CD4-positive, CD25-positive, alpha-beta regulatory T cell (primary cell): Measurements from ENCODE around the gene DDIAS. TPM values are rescaled to one million over a fixed set of nuclear protein-coding genes. Genes with fewer than 3 reads are reported as not detected.

Experiments
- ATAC-seq, 2 donors: fragments of 150-1000 bp; cut with Tn5 transposase; one replicate each; pipeline ENCODE4 v1.10.0; 2021; ENCODE audit warnings: low read depth in 2 of 2, moderate number of reproducible peaks in 2 of 2, moderate library complexity in 1 of 2
- DNase-seq, 3 donors: peaks; one replicate each; pipeline versions ENCODE4 v3.0.0 to v3.0.0-alpha.2; 2012 to 2022; ENCODE audit warnings: mixed read lengths in 1 of 3
- H3K27ac ChIP-seq: one replicate; pipeline ENCODE4 v1.7.0; 2013; ENCODE audit warnings: mild to moderate bottlenecking, low read length; ENCODE audit not compliant: insufficient read depth, poor library complexity, severe bottlenecking
- H3K27me3 ChIP-seq: one replicate; pipeline ENCODE4 v1.7.0; 2013; ENCODE audit warnings: low read length; ENCODE audit not compliant: control insufficient read depth, insufficient read depth
- H3K36me3 ChIP-seq: one replicate; pipeline ENCODE4 v1.7.0; 2013; ENCODE audit warnings: mild to moderate bottlenecking, low read length, moderate library complexity; ENCODE audit not compliant: control insufficient read depth, insufficient read depth
- H3K4me1 ChIP-seq: 2 replicates; pipeline ENCODE4 v1.7.0; 2013; ENCODE audit warnings: mild to moderate bottlenecking, low read length; ENCODE audit not compliant: insufficient read depth, control insufficient read depth, poor library complexity, severe bottlenecking
- H3K4me3 ChIP-seq: one replicate; pipeline ENCODE4 v1.7.0; 2013; ENCODE audit warnings: low read depth, mild to moderate bottlenecking, low read length, moderate library complexity
- H3K9me3 ChIP-seq, 2 experiments: 1 replicate in 1 of 2; 2 replicates in 1 of 2; pipeline ENCODE4 v1.7.0; 2013; ENCODE audit warnings: low read length in 2 of 2, mild to moderate bottlenecking in 1 of 2, moderate library complexity in 1 of 2; ENCODE audit not compliant: control insufficient read depth in 2 of 2
- H3K27ac Mint-ChIP-seq, 3 donors: one replicate each; pipeline ENCODE4 v1.8.0; 2020 to 2022; ENCODE audit warnings: mild to moderate bottlenecking in 3 of 3, mixed read lengths in 3 of 3, moderate library complexity in 2 of 3
- H3K27me3 Mint-ChIP-seq: one replicate; pipeline ENCODE4 v1.8.0; 2022; ENCODE audit warnings: mild to moderate bottlenecking, mixed read lengths
- H3K36me3 Mint-ChIP-seq: one replicate; pipeline ENCODE4 v1.8.0; 2020; ENCODE audit warnings: mixed read lengths
- H3K4me1 Mint-ChIP-seq, 4 donors: one replicate each; pipeline ENCODE4 v1.8.0; 2020 to 2022; ENCODE audit warnings: mixed read lengths in 4 of 4, mild to moderate bottlenecking in 1 of 4
- H3K4me3 Mint-ChIP-seq, 4 donors: one replicate each; pipeline ENCODE4 v1.8.0; 2020 to 2022; ENCODE audit warnings: mild to moderate bottlenecking in 4 of 4, mixed read lengths in 4 of 4, moderate library complexity in 3 of 4
- H3K9me3 Mint-ChIP-seq, 7 donors: one replicate each; pipeline ENCODE4 v1.8.0; 2020 to 2022; ENCODE audit warnings: mixed read lengths in 7 of 7, mild to moderate bottlenecking in 3 of 7, moderate library complexity in 2 of 7
- polyA plus RNA-seq, 4 donors: library from polyadenylated mRNA; unstranded; fragments of 300-500 nt; fragmentation: Illumina TruSeq; gene quantifications; one replicate each; pipeline ENCODE4 v1.2.3, GENCODE V29; 2021
- total RNA-seq: library from RNA; stranded (reverse); gene quantifications from one replicate; pipeline ENCODE4 v1.2.3, GENCODE V29; 2022

The DDIAS gene
- total and polyA plus RNA-seq, 5 donors from 2014 or later = 0.86 to 2.8 (median 1.5) TPM

DNA sequence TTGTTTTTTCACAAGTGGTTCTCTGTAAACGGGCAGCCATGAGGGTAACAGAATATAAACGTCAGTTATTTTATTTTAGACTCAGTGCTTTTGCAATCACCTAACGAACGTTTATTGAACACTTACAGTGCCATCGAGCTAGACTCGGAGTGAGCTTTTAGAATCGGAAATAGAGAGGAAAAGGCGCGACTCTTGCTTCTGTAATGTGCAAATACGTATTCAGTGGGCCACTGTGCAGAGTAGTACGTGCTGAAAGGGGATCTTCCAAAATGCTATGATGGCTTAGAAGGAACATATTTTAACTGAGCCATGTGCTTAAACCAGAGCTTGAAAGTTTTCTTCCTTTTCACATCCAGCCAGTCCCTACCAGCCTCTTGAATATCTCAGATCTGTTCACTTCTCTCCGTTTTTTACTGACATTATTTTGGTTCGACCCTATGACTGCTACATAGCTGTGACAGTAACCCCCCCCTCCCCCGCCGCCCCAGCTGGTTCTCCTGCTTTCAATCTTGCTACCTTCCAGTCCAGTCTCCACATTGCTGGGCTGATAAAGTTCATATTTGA, 468 bp downstream of the DDIAS start:
- H3K9me3 ChIP-seq = no peaks in the 10 kb centered on the region
- peak overlapping the region; percentile 98 for H3K4me3 ChIP-seq
- Mint-ChIP-seq H3K36me3 (no peaks in the 10 kb centered on the region), H3K9me3 (no peaks in the 10 kb centered on the region), H3K4me1 (peaks cover 11 to 56% (median 22%) of the 10 kb centered on the region in 4 donors), H3K27ac (peak overlapping the region in 2 of 3 donors; percentile 99 to 100), H3K27me3 (peaks cover 4% of the 10 kb centered on the region), H3K4me3 (peak overlapping the region; percentile 93 to 100 (median 100))
- no peaks in the 10 kb centered on the region for H3K36me3 ChIP-seq
- no peak for DNase-seq
- peak overlapping the region; percentile 98 for H3K27ac ChIP-seq
- H3K27me3 ChIP-seq = no peaks in the 10 kb centered on the region
- H3K4me1 ChIP-seq = peaks cover 37% of the 10 kb centered on the region
- ATAC-seq = no peak

DNA sequence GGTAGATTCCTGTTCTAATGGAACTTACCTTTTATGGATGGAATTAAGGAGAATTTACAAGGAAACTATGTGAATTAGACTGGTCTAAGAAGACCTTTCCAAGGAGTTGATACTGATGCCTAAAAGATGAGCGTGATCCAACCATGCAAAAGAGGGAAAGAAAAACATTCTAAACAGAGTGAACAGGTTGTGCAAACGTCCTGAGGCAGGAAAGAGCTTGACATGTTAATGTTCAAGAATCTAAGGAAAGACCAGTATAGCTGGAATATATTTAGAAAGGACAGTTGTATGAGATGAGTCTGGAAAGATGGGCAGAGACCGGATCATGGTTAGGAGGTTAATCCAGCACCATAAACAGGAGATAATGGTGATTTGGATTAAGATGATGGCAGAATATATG, 1.3 kb downstream of the DDIAS start:
- H3K9me3 Mint-ChIP-seq = no peaks in the 10 kb centered on the region
- H3K36me3 Mint-ChIP-seq = no peaks in the 10 kb centered on the region
- Histone ChIP-seq H3K9me3 (no peaks in the 10 kb centered on the region), H3K27ac (no peak overlapping the region), H3K36me3 (no peaks in the 10 kb centered on the region), H3K4me3 (no peak overlapping the region), H3K4me1 (peaks cover 42% of the 10 kb centered on the region), H3K27me3 (no peaks in the 10 kb centered on the region)
- peaks cover 4% of the 10 kb centered on the region for H3K27me3 Mint-ChIP-seq
- no peak for DNase-seq
- ATAC-seq = no peak
- no peak overlapping the region for H3K27ac Mint-ChIP-seq
- peaks cover 15 to 59% (median 28%) of the 10 kb centered on the region in 4 donors for H3K4me1 Mint-ChIP-seq
- peak overlapping the region in 3 of 4 donors; percentile 11 to 93 (median 76) for H3K4me3 Mint-ChIP-seq

DNA sequence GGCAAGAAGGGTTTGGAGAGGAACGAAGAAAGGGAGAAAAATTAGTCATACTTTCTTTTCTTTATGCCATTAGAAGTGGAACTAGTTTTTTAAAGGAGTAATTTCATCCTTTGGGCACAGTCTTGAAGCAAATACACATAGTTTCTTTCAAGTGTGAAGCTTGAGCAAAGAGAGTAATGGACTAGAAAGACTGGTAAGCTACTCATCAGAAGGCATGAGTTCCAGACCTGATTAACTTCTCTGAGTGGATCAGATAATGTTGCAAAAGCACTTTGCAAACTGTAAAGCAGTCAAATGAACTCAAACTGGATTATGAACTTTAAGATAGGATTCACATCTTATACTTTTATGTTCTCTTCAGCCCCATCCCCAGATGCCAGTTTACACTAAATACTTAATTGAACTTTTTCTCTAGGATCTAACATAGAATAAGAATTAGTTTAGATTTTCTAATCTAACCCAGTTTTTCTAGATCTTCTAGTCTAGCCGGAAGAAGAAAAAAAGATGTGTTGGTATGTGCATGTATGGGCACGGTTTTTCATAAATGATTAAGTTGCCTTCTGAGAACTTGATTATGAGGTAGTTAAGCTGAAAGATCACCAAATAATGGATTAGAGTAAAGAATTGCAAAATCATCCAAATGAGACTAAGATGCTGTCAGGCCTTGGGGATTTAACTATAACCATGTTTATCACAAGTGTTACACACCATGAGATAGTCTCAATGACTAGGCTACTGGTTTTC, 2.5 kb downstream of the DDIAS start:
- H3K4me1 Mint-ChIP-seq = peaks cover 18 to 62% (median 35%) of the 10 kb centered on the region in 4 donors
- DNase-seq = no peak
- no peak overlapping the region for H3K4me3 ChIP-seq
- no peaks in the 10 kb centered on the region for H3K36me3 Mint-ChIP-seq
- peak overlapping the region in 1 of 3 donors; percentile 27 for H3K27ac Mint-ChIP-seq
- peak overlapping the region in 1 of 4 donors; percentile 93 for H3K4me3 Mint-ChIP-seq
- no peaks in the 10 kb centered on the region for H3K9me3 ChIP-seq
- H3K27me3 ChIP-seq = no peaks in the 10 kb centered on the region
- H3K27me3 Mint-ChIP-seq = peaks cover 4% of the 10 kb centered on the region
- H3K27ac ChIP-seq = no peak overlapping the region
- no peak for ATAC-seq
- no peaks in the 10 kb centered on the region for H3K36me3 ChIP-seq
- no peaks in the 10 kb centered on the region for H3K9me3 Mint-ChIP-seq
- peaks cover 32% of the 10 kb centered on the region for H3K4me1 ChIP-seq

DNA sequence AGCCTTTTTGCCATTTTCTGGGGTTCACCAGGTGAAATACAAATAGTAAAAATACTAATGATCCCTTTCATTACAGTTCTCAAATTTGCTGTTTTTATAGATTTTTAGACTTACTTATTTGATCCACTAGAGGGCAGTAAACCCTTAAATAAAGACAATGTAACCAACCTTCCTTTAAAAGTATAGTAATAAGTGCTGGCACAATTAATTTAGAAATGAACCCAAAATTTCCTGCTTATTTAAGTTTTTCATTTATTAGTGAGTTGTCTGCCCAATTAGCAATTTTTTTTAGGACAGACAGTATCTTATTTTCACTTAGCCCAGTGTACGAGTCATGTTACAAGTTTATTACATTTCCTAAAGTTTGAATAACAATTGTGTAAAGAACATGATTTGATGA, 4.7 kb downstream of the DDIAS start:
- Mint-ChIP-seq H3K4me1 (peaks cover 18 to 50% (median 31%) of the 10 kb centered on the region in 4 donors), H3K27ac (no peak overlapping the region), H3K27me3 (peaks cover 3% of the 10 kb centered on the region), H3K4me3 (peak overlapping the region; percentile 4 to 44 (median 21)), H3K36me3 (no peaks in the 10 kb centered on the region), H3K9me3 (no peaks in the 10 kb centered on the region)
- Histone ChIP-seq H3K4me3 (no peak overlapping the region), H3K27ac (no peak overlapping the region), H3K27me3 (no peaks in the 10 kb centered on the region), H3K36me3 (no peaks in the 10 kb centered on the region), H3K9me3 (no peaks in the 10 kb centered on the region), H3K4me1 (peaks cover 14% of the 10 kb centered on the region)
- DNase-seq (peak in 2 of 3 donors; percentile 48 to 63), ATAC-seq (no peak)

DNA sequence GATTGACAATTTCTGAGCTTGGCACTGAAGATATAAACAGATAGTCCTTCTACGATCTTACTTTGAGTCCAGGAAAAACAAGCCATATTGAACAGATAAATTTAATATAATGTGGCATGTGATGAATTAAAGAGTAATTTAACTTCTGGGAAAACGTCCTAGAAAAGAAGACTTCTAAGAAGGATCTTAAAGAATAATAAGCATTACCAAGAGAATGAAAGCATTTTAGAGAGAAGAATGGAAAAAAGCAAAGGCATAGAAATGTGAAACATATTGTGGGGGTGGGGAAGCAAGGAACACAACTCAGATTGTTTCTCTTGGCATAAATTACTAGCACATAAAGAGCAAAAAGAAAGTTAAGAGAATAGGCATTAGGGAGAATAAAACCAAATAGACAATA, 5.4 kb downstream of the DDIAS start:
- H3K4me1 ChIP-seq = peaks cover 14% of the 10 kb centered on the region
- ATAC-seq (no peak), DNase-seq (no peak)
- peaks cover 0 to 5% of the 10 kb centered on the region in 2 experiments for H3K9me3 ChIP-seq
- peaks cover 0 to 7% (median 3%) of the 10 kb centered on the region in 7 donors for H3K9me3 Mint-ChIP-seq
- peak overlapping the region in 2 of 4 donors; percentile 18 to 29 for H3K4me3 Mint-ChIP-seq
- H3K27ac ChIP-seq = no peak overlapping the region
- peaks cover 18 to 48% (median 33%) of the 10 kb centered on the region in 4 donors for H3K4me1 Mint-ChIP-seq
- peak overlapping the region; percentile 33 for H3K4me3 ChIP-seq
- no peaks in the 10 kb centered on the region for H3K27me3 Mint-ChIP-seq
- peak overlapping the region; percentile 6 to 57 (median 10) for H3K27ac Mint-ChIP-seq
- H3K36me3 Mint-ChIP-seq = no peaks in the 10 kb centered on the region
- no peaks in the 10 kb centered on the region for H3K27me3 ChIP-seq
- H3K36me3 ChIP-seq = no peaks in the 10 kb centered on the region

DNA sequence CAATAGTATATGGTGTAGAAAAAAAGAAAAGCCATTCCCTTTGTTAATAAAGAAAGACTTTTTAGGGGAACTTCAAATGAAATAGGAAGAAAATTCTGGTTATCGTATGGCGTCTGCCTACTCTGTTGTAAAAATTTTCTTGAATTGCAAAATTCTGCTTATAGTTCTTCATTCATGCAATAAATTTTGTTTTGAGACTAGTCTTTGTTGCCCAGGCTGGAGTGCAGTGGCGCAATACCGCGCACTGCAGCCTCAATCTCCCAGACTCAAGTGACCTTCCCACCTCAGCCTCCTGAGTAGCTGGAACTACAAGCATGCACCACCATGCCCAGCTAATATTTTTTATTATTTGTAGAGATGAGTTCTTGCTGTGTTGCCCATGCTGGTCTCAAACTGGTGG, 5.8 kb downstream of the DDIAS start:
- Mint-ChIP-seq H3K4me3 (peak overlapping the region in 1 of 4 donors; percentile 18), H3K27me3 (no peaks in the 10 kb centered on the region), H3K9me3 (peaks cover 0 to 7% (median 3%) of the 10 kb centered on the region in 7 donors), H3K27ac (peak overlapping the region in 2 of 3 donors; percentile 6 to 10), H3K4me1 (peaks cover 18 to 44% (median 33%) of the 10 kb centered on the region in 4 donors), H3K36me3 (no peaks in the 10 kb centered on the region)
- no peak overlapping the region for H3K4me3 ChIP-seq
- H3K36me3 ChIP-seq = no peaks in the 10 kb centered on the region
- H3K27ac ChIP-seq = no peak overlapping the region
- H3K9me3 ChIP-seq = peaks cover 0 to 8% of the 10 kb centered on the region in 2 experiments
- DNase-seq (no peak), ATAC-seq (no peak)
- H3K27me3 ChIP-seq = no peaks in the 10 kb centered on the region
- peaks cover 14% of the 10 kb centered on the region for H3K4me1 ChIP-seq

DNA sequence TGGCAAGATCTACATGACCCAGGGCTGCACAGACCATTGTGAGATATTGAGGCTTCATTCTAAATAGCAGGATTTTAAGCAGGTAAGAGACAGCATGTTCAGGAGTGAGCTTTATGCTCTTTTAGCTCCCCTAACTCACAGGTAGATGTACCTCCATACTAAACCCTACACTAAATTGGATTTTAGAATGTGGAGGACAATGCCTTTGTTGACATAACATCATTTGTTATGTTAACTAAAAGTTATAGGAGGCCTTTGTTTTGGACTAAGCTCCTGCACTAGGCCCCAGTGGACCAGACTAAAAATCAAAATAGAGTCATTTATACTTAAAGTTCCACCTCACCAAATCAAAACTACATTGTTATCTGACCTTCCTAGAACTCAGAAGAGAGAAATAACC, 6.8 kb downstream of the DDIAS start:
- Mint-ChIP-seq H3K4me1 (peaks cover 18 to 38% (median 36%) of the 10 kb centered on the region in 4 donors), H3K4me3 (peak overlapping the region in 1 of 4 donors; percentile 70), H3K27ac (peak overlapping the region; percentile 4 to 93 (median 68)), H3K36me3 (no peaks in the 10 kb centered on the region), H3K27me3 (no peaks in the 10 kb centered on the region), H3K9me3 (peaks cover 0 to 7% (median 3%) of the 10 kb centered on the region in 7 donors)
- DNase-seq (no peak), ATAC-seq (no peak)
- Histone ChIP-seq H3K27ac (no peak overlapping the region), H3K4me3 (no peak overlapping the region), H3K27me3 (no peaks in the 10 kb centered on the region), H3K36me3 (no peaks in the 10 kb centered on the region), H3K9me3 (peaks cover 0 to 8% of the 10 kb centered on the region in 2 experiments), H3K4me1 (peaks cover 14% of the 10 kb centered on the region)
